ENCODE data around the gene SFTPA2.
"Not testable (repeated sequence)": the region's sequence is repeated elsewhere in the genome, so short reads cannot be mapped to it uniquely, and the experiment has no call there.

GRCh38 chr10:79556961-79557360 is 3.2 kb downstream of the SFTPA2 start:
- not testable (repeated sequence) for TF ChIP-seq CTCF, POLR2A (IDR thresholded peaks at IDR 0.05)
